Upper lobe of left lung (tissue), 4 donors: ENCODE measurements around the gene CENATAC.

Experiments used
- POLR2A ChIP-seq, 4 donors: fragments of 450-650 bp; IDR thresholded peaks; one replicate each; pipeline ENCODE4 v1.5.1; 2016 to 2017; ENCODE audit warnings: antibody characterized with exemption in 4 of 4, mild to moderate bottlenecking in 2 of 4
- POLR2AphosphoS5 ChIP-seq, 2 donors: sonication (generic); formaldehyde crosslinking; IDR thresholded peaks; one replicate each; pipeline ENCODE4 v1.5.1; 2017; ENCODE audit warnings: antibody characterized with exemption in 2 of 2
- TF ChIP-seq, protein P1 (sequence below), 6 experiments: fragments of 450-650 bp in 4 of 6; fragments of 200-600 bp in 2 of 6; sonication (generic) in 2 of 6; IDR thresholded peaks; one replicate each; pipeline ENCODE4 v1.5.1; 2016 to 2019; ENCODE audit warnings: antibody characterized with exemption in 6 of 6

DNA sequence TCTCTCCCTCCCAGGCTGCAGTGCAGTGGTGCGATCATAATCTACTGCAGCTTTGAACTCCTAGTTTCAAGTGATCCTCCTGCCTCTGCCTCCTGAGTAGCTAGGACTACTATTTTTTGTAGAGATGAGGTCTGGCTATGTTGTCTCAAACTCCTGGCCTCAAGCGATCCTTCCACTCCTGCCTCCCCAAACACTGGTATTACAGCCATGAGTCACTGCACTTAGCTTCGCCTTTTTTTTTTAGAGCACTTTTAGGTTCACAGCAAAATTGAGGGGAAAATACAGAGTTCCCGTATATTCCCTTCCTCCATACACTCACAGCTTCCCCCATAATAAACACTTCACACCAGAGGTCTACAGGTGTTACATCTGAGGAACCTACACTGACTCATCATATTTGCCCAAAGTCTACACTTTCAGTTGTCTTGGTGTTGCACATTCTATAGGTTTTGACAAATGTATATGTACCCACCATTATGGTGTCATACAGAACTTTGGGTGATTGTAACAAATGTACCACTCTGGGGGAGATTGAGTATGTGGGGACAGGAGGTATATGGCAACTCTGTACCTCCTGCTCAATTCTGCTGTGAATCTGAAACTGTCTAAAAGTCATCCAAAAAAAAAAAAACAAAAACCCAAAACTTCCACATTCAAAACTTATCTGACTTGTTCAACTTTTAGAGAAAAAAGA, 44.0 kb downstream of the CENATAC start:
- TF ChIP-seq, protein P1, sequence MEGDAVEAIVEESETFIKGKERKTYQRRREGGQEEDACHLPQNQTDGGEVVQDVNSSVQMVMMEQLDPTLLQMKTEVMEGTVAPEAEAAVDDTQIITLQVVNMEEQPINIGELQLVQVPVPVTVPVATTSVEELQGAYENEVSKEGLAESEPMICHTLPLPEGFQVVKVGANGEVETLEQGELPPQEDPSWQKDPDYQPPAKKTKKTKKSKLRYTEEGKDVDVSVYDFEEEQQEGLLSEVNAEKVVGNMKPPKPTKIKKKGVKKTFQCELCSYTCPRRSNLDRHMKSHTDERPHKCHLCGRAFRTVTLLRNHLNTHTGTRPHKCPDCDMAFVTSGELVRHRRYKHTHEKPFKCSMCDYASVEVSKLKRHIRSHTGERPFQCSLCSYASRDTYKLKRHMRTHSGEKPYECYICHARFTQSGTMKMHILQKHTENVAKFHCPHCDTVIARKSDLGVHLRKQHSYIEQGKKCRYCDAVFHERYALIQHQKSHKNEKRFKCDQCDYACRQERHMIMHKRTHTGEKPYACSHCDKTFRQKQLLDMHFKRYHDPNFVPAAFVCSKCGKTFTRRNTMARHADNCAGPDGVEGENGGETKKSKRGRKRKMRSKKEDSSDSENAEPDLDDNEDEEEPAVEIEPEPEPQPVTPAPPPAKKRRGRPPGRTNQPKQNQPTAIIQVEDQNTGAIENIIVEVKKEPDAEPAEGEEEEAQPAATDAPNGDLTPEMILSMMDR (IDR thresholded peaks at IDR 0.05): no peak
- TF ChIP-seq POLR2A (IDR thresholded peaks at IDR 0.05) (no peak), POLR2AphosphoS5 (IDR thresholded peaks at IDR 0.05) (no peak)
